Measurements from ENCODE around the gene SH3GLB1. TPM values are rescaled to one million over a fixed set of nuclear protein-coding genes. Genes with fewer than 3 reads are reported as not detected.

The SH3GLB1 gene
- total RNA-seq, 2 donors from 2014 or later = 20.1 to 31.6 TPM

- peaks cover 24% of the 10 kb centered on the region for H3K4me1 ChIP-seq
- H3K4me3 ChIP-seq = no peak overlapping the region
- TF ChIP-seq CTCF (IDR thresholded peaks at IDR 0.05) = no peak
- TF ChIP-seq POLR2A (IDR thresholded peaks at IDR 0.05) = no peak
- ATAC-seq = no peak
- intact Hi-C loops (cut with DNase I) = no loop called here
- DNase-seq = no peak
- H3K27ac ChIP-seq = peak overlapping the region in 3 of 4 donors; percentile 12 to 69 (median 57)
- H3K27me3 ChIP-seq = no peaks in the 10 kb centered on the region
- 49 to 58% methylated on average over 5 of the region's 5 CpGs for WGBS, 2 donors
- no peaks in the 10 kb centered on the region for H3K9me3 ChIP-seq
- H3K36me3 ChIP-seq (replicated peaks in 1 of 2; ENCODE audit: insufficient read depth in 1 of 2, low read depth in 2 of 2) = no peaks in the 10 kb centered on the region
These were observed 69.2 kb downstream of the SH3GLB1 start for GRCh38 chr1:86773341-86774288.

GRCh38 chr1:86774305-86775295 lies 70.2 kb downstream of the SH3GLB1 start:
- Histone ChIP-seq H3K27me3 (no peaks in the 10 kb centered on the region), H3K9me3 (no peaks in the 10 kb centered on the region), H3K27ac (peak overlapping the region in 3 of 4 donors; percentile 12 to 69 (median 57)), H3K4me1 (peaks cover 24% of the 10 kb centered on the region), H3K4me3 (no peak overlapping the region), H3K36me3 (replicated peaks in 1 of 2; ENCODE audit: insufficient read depth in 1 of 2, low read depth in 2 of 2) (no peaks in the 10 kb centered on the region)
- DNase-seq (peak; percentile 45 to 83 (median 53)), ATAC-seq (peak; percentile 80)
- TF ChIP-seq CTCF (IDR thresholded peaks at IDR 0.05) = no peak
- TF ChIP-seq POLR2A (IDR thresholded peaks at IDR 0.05) = no peak
- WGBS, 2 donors = 15 to 24% methylated on average over 11 of the region's 11 CpGs
- intact Hi-C loops (cut with DNase I) = no loop called here

DNA sequence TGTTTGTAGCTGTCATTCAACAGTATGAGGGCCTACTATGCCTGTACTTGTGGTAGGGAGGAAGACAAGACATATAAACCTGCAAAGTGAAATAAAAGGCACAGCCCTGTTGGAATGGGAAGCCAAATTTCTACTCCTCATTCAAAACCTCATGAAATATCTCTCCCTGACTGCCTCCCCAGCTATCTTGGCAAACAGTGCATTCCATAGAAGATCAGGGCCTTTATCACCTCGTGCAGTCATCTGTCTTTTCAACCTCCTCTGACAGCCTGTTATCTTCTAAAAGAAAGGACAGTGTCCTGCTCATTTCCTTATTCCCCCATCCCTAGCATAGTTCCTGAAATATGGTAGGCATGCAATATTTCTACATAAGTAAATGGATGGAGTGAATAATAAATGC lies 71.0 kb downstream of the SH3GLB1 start:
- TF ChIP-seq POLR2A (IDR thresholded peaks at IDR 0.05) (no peak), CTCF (IDR thresholded peaks at IDR 0.05) (no peak)
- Histone ChIP-seq H3K36me3 (replicated peaks in 1 of 2; ENCODE audit: insufficient read depth in 1 of 2, low read depth in 2 of 2) (no peaks in the 10 kb centered on the region), H3K4me1 (peaks cover 24% of the 10 kb centered on the region), H3K4me3 (no peak overlapping the region), H3K27me3 (no peaks in the 10 kb centered on the region), H3K27ac (no peak overlapping the region), H3K9me3 (no peaks in the 10 kb centered on the region)
- 46 to 65% methylated on average over 1 of the region's 1 CpG for WGBS, 2 donors
- DNase-seq = no peak
- ATAC-seq = no peak
- intact Hi-C loops (cut with DNase I) = no loop called here

GRCh38 chr1:86776108-86776507 lies 71.7 kb downstream of the SH3GLB1 start:
- Histone ChIP-seq H3K27ac (no peak overlapping the region), H3K4me1 (peaks cover 24% of the 10 kb centered on the region), H3K4me3 (no peak overlapping the region), H3K27me3 (no peaks in the 10 kb centered on the region), H3K9me3 (no peaks in the 10 kb centered on the region), H3K36me3 (replicated peaks in 1 of 2; ENCODE audit: insufficient read depth in 1 of 2, low read depth in 2 of 2) (no peaks in the 10 kb centered on the region)
- no peak for TF ChIP-seq POLR2A (IDR thresholded peaks at IDR 0.05)
- TF ChIP-seq CTCF (IDR thresholded peaks at IDR 0.05) = no peak
- no peak for DNase-seq
- intact Hi-C loops (cut with DNase I) = no loop called here
- no peak for ATAC-seq
- WGBS, 2 donors = 80 to 92% methylated on average over 2 of the region's 2 CpGs

All from body of pancreas (tissue), 4 donors.